Measurements from ENCODE around the gene SELENOP.

DNA sequence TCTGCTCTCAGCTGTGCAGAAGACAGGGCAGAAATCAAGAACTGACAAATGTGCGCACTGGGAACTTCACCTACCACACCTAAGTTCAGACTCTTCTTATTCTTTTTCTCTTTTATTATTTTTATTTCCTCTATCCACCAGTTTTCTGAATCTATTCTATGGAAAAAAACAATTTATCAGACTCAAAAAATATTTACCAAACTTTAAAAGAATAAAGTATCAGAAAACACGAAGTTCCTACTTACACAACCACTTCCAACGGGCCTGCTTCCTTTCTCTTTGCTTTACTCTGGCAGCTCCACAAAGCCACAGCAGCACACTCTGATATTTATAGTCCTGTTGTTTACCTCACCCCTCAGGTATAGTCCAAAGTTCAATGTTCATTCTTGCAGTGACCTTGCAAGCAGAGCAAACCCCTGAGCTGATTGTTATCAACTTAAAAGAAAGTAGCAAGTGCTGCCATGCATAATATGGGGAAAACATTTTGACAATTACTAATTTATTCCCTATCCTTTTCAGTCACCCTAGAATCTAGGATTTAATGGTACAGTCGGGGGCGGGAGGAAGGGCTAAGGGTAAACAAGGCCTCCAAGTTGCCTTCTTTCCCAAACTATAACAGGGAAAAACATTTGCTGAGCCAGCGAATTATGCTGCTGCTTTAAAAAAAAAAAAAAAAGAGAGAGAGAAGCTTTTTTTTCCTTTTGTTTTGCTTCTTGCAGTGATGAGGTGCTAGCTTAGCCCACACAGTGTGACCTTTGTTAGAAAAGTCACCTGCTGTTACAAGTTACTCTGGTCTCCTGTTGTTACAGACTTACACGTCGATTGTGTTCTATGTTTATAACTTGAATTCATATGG is at the start of gene SELENOP:
- TF ChIP-seq POLR2AphosphoS5 (IDR thresholded peaks at IDR 0.05; ENCODE audit: low read depth, low read length) (no peak), POLR2A (IDR thresholded peaks at IDR 0.05; ENCODE audit: low read depth, low read length) (no peak), SPI1 (IDR thresholded peaks at IDR 0.05; ENCODE audit: low read depth, low read length) (no peak)
